Adipocyte (in vitro differentiated cells): ENCODE measurements around the gene ANO2.

Experiments used
- DNase-seq: peaks from one replicate; pipeline ENCODE4 v3.0.0-alpha.2; 2015; ENCODE audit warnings: low read depth
- H3K27me3 ChIP-seq: replicated peaks from 2 replicates; pipeline ENCODE4 v1.7.0; 2013; ENCODE audit warnings: mild to moderate bottlenecking, low read length, moderate library complexity; ENCODE audit not compliant: control insufficient read depth, insufficient read depth
- H3K36me3 ChIP-seq: 2 replicates; pipeline ENCODE4 v1.7.0; 2013; ENCODE audit warnings: low read length, mild to moderate bottlenecking, moderate library complexity; ENCODE audit not compliant: control insufficient read depth, insufficient read depth, severe bottlenecking
- H3K4me1 ChIP-seq: 2 replicates; pipeline ENCODE4 v1.7.0; 2013; ENCODE audit warnings: mild to moderate bottlenecking, low read length, moderate library complexity; ENCODE audit not compliant: control insufficient read depth, insufficient read depth
- H3K4me3 ChIP-seq: 2 replicates; pipeline ENCODE4 v1.7.0; 2013; ENCODE audit warnings: mild to moderate bottlenecking, low read length, moderate library complexity
- H3K9ac ChIP-seq: 2 replicates; pipeline ENCODE4 v1.7.0; 2013; ENCODE audit warnings: mild to moderate bottlenecking, low read length, moderate library complexity
- H3K9me3 ChIP-seq: 2 replicates; pipeline ENCODE4 v1.7.0; 2013; ENCODE audit warnings: mild to moderate bottlenecking, low read length, moderate library complexity; ENCODE audit not compliant: control insufficient read depth

ANO2 gene

DNA sequence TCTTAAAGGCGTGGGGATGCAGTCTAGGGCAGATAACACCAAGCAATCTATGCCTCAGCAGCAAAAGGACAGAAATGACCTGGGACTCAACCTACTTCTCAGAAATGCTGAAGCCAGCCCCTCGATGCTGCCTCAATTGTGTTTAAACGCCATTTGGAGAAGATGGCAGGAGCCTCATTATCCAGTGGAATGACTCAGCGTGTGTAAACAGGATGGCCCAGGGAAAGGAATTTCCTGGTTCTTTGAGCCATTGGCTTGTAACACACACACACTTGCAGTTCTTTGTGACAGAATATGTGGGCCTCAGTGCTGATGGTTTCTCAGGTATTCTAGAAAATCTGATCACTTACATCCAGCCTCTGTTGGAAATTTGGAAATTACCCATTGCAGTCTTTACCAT, 358.9 kb downstream of the ANO2 start:
- H3K4me3 ChIP-seq: no peak overlapping the region
- H3K4me1 ChIP-seq: peaks cover 32% of the 10 kb centered on the region
- peak; percentile 48 for DNase-seq
- H3K9me3 ChIP-seq: no peaks in the 10 kb centered on the region
- H3K9ac ChIP-seq: no peak overlapping the region
- no peaks in the 10 kb centered on the region for H3K27me3 ChIP-seq
- H3K36me3 ChIP-seq: no peaks in the 10 kb centered on the region

DNA sequence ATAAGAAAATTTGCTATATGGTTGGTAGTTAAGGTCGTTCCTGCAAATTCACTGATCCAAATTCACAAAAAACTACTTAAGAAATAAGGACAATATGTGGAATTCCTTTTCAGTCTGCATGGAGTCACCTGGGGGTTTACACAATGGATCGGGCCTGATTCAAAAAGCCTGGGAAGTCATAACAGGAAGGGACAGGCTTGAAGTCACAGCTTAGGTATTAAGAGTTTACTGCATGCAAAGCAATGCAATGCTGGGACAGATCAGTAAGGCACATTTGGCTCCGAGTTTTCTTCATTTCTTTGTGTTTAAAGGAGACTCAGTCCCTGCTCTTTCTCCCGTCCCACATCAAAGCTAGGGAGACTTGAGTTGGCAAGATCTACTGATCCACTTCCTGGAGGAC, 359.9 kb downstream of the ANO2 start:
- Histone ChIP-seq H3K9me3 (no peaks in the 10 kb centered on the region), H3K27me3 (no peaks in the 10 kb centered on the region), H3K4me1 (peaks cover 39% of the 10 kb centered on the region)

DNA sequence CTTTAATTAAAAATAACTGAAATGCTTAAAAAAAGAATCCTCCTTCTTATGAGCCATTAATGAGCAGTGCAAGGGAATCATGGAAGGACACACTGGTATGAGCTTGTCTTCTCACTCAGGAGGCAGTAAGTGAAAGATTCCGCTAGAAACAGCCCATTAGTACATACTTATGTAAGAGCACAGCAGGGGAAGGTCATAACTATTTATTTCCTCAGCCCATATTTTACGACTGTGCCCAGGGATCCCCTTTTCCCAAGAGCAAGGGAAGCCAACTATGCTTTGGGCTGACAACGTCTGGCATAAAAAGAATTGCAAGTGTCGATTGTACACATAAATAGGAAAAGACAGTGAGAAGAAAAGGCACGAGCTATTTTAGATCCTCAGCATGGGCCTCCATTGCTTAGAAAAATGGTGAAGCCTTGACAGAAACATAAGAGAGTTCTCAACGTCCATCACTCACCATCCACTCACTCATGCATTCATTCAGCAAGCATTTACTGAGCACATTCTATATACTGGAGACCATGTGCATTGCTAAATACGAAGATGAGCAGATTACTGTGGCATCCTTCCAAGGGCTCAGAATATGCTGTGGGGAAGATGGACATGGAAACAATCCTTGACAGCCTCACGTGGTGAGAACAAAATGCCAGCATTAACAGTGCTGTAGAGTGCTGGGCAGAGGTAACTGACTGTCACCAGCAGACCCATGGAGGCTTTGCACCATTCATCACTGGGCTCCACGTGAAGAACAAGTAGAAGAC, 360.5 kb downstream of the ANO2 start:
- Histone ChIP-seq H3K9me3 (no peaks in the 10 kb centered on the region), H3K36me3 (no peaks in the 10 kb centered on the region), H3K27me3 (no peaks in the 10 kb centered on the region), H3K4me1 (peaks cover 39% of the 10 kb centered on the region), H3K9ac (no peak overlapping the region), H3K4me3 (no peak overlapping the region)
- no peak for DNase-seq

More for the DNA sequence above, 359.9 kb downstream of the ANO2 start:
- H3K9ac ChIP-seq: no peak overlapping the region
- no peaks in the 10 kb centered on the region for H3K36me3 ChIP-seq
- no peak overlapping the region for H3K4me3 ChIP-seq
- no peak for DNase-seq

DNA sequence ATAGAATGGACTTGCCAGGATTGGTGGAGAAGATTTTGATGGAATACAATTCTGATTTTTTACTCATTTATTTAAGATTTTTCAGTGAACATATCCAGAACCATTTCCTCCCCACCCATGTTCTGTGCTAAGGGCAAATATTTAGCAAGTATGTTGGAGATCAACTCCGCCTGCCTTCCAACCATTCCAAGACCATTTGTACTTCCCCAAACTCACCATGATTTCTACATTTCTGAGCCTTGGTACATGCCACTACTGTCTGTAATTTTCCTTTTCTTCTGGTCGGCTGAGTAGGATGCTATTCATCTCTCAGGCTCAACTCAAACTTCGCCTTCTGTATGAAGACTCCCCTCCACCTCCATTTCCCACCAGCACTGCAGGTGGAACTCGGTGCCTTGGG, 362.5 kb downstream of the ANO2 start:
- H3K27me3 ChIP-seq: no peaks in the 10 kb centered on the region
- peak; percentile 64 for DNase-seq
- no peaks in the 10 kb centered on the region for H3K36me3 ChIP-seq
- no peaks in the 10 kb centered on the region for H3K9me3 ChIP-seq
- H3K4me3 ChIP-seq: no peak overlapping the region
- no peak overlapping the region for H3K9ac ChIP-seq
- peaks cover 23% of the 10 kb centered on the region for H3K4me1 ChIP-seq

DNA sequence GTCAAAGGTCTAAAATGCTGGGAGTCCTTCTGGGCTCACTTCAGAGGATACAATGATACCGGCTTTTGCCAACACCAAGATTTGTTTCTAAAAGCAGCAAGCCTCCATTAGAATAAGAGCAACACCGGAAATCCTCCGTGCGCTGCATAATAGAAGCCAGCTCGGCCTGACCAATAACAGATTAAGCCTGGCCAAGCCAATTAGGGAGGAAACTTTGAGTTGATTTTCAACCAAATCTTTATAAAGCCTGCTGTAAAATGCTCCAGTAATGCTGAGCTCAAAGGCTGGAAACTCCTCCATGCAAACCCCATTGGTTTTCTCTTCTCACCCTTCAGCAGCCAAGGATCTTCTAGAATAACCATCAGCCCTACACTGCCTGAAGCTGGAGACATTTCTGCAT, 363.0 kb downstream of the ANO2 start:
- no peaks in the 10 kb centered on the region for H3K36me3 ChIP-seq
- peak; percentile 24 for DNase-seq
- H3K27me3 ChIP-seq: no peaks in the 10 kb centered on the region
- H3K9me3 ChIP-seq: no peaks in the 10 kb centered on the region
- no peak overlapping the region for H3K9ac ChIP-seq
- H3K4me3 ChIP-seq: no peak overlapping the region
- H3K4me1 ChIP-seq: peaks cover 23% of the 10 kb centered on the region

DNA sequence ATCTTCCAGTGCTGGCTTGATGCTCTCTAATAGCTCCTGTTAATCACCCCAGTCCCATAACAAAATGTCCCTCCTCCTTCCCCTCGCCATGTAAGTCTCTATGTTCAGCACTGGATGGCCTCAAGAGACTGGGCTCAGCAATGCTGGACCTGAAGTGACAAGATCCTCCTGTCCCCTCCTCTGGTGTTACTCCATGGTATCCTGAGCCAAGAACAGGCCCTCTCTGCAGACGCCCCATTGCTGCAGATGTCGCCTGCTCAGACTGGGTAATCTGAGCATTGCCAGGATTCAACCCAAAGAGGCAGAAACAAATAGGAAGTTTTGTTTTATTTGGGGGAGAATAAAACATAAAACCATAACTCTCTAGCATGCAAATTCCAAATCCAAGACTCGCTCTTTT, 363.4 kb downstream of the ANO2 start:
- Histone ChIP-seq H3K9me3 (no peaks in the 10 kb centered on the region), H3K27me3 (no peaks in the 10 kb centered on the region), H3K4me3 (no peak overlapping the region), H3K36me3 (no peaks in the 10 kb centered on the region), H3K9ac (no peak overlapping the region), H3K4me1 (peaks cover 23% of the 10 kb centered on the region)
- no peak for DNase-seq

DNA sequence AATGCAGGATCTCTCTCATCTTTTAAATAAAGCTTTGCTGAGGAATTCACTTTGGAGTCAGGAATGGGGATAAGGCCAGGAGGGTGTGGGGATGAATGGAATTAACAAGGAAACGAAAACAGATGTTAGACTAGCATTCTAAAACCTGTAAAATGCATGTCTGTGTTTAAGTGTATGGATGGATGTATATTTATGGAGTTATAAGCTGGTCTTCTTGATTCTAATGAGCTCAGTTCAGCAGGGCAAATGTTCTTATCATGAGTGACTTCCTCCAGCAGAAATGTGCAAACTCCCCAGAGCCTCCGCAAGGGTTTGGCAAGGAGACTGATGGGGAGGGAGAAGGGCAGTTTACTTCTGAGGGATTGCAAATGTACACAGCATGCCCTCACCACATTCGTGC, 364.0 kb downstream of the ANO2 start:
- DNase-seq: peak; percentile 60
- no peak overlapping the region for H3K9ac ChIP-seq
- no peaks in the 10 kb centered on the region for H3K36me3 ChIP-seq
- H3K4me1 ChIP-seq: peaks cover 23% of the 10 kb centered on the region
- no peaks in the 10 kb centered on the region for H3K9me3 ChIP-seq
- H3K4me3 ChIP-seq: no peak overlapping the region
- no peaks in the 10 kb centered on the region for H3K27me3 ChIP-seq

DNA sequence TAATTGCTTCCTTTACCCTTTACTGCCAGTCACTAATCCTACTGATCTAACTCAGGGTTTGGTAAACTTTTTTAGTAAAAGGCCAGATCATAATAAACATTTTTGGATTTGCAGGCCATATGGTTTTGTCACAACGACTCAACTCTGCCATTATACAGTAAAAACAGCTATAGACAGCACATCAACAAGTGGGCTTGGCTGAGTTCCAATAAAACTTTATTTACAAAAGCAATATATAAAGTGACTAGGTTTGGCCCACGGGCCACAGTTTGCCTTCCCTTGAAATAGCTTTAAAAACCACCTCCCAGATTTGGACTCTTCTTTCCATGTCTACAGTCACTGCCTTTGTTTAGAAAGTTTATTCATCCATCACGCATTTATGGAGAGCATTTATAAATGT, 366.3 kb downstream of the ANO2 start:
- H3K4me3 ChIP-seq: no peak overlapping the region
- no peaks in the 10 kb centered on the region for H3K9me3 ChIP-seq
- H3K27me3 ChIP-seq: no peaks in the 10 kb centered on the region
- H3K9ac ChIP-seq: no peak overlapping the region
- H3K36me3 ChIP-seq: no peaks in the 10 kb centered on the region
- no peak for DNase-seq
- peaks cover 23% of the 10 kb centered on the region for H3K4me1 ChIP-seq

DNA sequence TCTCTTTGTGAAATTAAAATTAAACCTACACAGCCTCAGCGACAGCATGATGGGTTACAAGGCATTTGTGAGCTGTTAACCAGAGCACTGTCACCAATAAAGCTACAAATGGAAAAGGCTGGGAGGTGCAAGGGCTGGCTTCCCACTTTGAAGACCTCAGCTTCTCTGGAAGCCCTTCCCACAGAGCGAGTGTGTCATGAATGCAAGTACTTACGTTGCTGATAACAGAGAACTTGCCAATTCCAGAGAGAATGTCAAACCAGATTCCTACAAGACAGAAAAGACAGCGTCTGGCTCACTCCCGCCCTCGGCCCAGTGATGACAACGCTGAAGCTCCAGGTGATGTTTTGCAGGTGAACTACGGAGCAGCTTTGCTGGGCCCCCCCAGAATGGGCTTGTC, 367.3 kb downstream of the ANO2 start:
- H3K4me1 ChIP-seq: peaks cover 21% of the 10 kb centered on the region
- no peak overlapping the region for H3K4me3 ChIP-seq
- no peaks in the 10 kb centered on the region for H3K9me3 ChIP-seq
- no peak overlapping the region for H3K9ac ChIP-seq
- no peaks in the 10 kb centered on the region for H3K36me3 ChIP-seq
- H3K27me3 ChIP-seq: no peaks in the 10 kb centered on the region
- no peak for DNase-seq

DNA sequence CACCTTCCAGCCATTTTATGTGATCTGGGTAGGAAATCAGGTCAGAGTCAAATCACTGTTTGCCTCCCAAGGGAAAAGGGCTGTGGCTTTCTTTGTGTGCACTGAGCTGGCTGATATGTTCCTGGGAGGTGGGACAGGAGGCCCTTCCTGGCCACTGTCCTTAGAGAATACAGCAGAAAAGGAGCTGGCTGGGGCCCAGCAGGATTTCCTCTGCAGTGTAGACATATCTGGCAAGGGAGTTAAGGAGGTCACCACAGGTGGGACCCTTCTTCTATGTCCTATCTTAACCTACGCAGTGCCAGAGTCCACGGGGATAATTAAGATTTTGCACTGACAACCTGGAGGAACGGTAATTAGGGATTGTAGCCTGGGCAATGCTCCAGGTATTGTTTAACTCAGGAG, 367.8 kb downstream of the ANO2 start:
- no peak for DNase-seq
- peaks cover 3% of the 10 kb centered on the region for H3K27me3 ChIP-seq
- H3K4me1 ChIP-seq: peaks cover 17% of the 10 kb centered on the region
- no peak overlapping the region for H3K4me3 ChIP-seq
- H3K9me3 ChIP-seq: no peaks in the 10 kb centered on the region
- no peaks in the 10 kb centered on the region for H3K36me3 ChIP-seq
- H3K9ac ChIP-seq: no peak overlapping the region

DNA sequence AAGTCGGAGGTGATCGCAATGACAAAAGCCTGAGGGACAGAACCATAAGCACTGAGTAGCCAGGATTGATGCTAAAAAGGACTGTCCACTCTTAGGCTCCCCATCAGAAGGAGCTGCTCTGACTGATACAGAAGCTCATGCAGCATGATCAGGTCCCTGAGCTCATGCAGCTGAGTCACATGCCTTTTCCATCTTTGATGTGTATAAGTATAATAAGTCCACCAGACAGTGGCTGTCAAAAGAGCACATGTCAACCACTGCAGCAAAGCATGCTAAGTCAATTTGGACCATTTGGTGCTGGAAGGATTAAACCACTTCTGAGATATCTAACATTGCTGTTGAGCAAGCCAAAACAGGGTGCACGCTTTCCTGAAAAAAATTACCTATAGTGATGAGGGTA, 369.1 kb downstream of the ANO2 start:
- DNase-seq: no peak
- Histone ChIP-seq H3K9ac (no peak overlapping the region), H3K27me3 (peaks cover 14% of the 10 kb centered on the region), H3K4me3 (no peak overlapping the region), H3K9me3 (no peaks in the 10 kb centered on the region), H3K4me1 (peaks cover 8% of the 10 kb centered on the region), H3K36me3 (no peaks in the 10 kb centered on the region)

DNA sequence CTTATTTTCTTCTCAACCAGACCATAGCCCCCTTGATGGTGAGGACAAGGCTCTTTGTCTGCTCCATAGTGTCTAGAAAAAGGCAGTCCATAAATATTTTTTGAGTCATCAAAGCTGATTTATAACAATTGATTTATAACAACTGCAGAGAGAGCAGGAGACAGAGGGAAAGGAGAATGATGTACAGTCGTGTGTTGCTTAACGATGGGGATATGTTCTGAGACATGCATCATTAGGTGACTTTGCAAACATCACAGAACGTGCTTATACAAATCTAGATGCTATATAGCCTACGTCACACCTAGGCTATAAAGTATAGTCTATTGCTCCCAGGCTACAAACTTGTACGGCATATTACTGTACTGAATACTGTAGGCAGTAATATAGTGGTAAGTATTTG, 369.8 kb downstream of the ANO2 start:
- peaks cover 17% of the 10 kb centered on the region for H3K27me3 ChIP-seq
- H3K4me3 ChIP-seq: no peak overlapping the region
- no peak for DNase-seq
- no peaks in the 10 kb centered on the region for H3K9me3 ChIP-seq
- no peaks in the 10 kb centered on the region for H3K36me3 ChIP-seq
- peaks cover 9% of the 10 kb centered on the region for H3K4me1 ChIP-seq
- H3K9ac ChIP-seq: no peak overlapping the region
